HCT116 (cell line): ENCODE data around the gene MEF2B.

Source experiments
- EZH2 ChIP-seq: fragments of 200-600 bp; sonication (generic); IDR thresholded peaks from 2 replicates; pipeline ENCODE4 v1.6.1; 2017; ENCODE audit warnings: antibody characterized with exemption, mixed run types
- RAD21 ChIP-seq: IDR thresholded peaks from 2 replicates; pipeline ENCODE4 v1.6.1; 2012; ENCODE audit warnings: low read depth, mild to moderate bottlenecking
- SRF ChIP-seq: IDR thresholded peaks from 2 replicates; pipeline ENCODE4 v1.6.1; 2012; ENCODE audit warnings: low read depth
- TCF7L2 ChIP-seq: IDR thresholded peaks from 2 replicates; pipeline ENCODE4 v1.7.0; 2011; ENCODE audit warnings: borderline replicate concordance, inconsistent platforms; ENCODE audit not compliant: insufficient read depth, insufficient read length; ENCODE audit errors: extremely low read depth
- TF ChIP-seq, protein P1 (sequence below), 3 experiments: fragments of 200-600 bp in 1 of 3; sonication (generic) in 1 of 3; IDR thresholded peaks in 2 of 3; conservative IDR thresholded peaks in 1 of 3; 2 replicates each; pipeline ENCODE4 v1.5.1; 2012 to 2017; ENCODE audit warnings: low read depth in 2 of 3, low read length in 2 of 3, antibody characterized with exemption in 1 of 3, borderline replicate concordance in 1 of 3, control low read depth in 1 of 3, mild to moderate bottlenecking in 1 of 3, mixed read lengths in 1 of 3, mixed run types in 1 of 3, moderate library complexity in 1 of 3; ENCODE audit not compliant: insufficient read depth in 1 of 3
- TF ChIP-seq, protein P2 (sequence below): IDR thresholded peaks from 2 replicates; pipeline ENCODE4 v1.6.1; 2012
- TF ChIP-seq, protein P3 (sequence below): IDR thresholded peaks from 2 replicates; pipeline ENCODE4 v1.6.1; 2012
- TF ChIP-seq, protein P4 (sequence below): IDR thresholded peaks from 2 replicates; pipeline ENCODE4 v1.6.1; 2012; ENCODE audit warnings: low read depth

DNA sequence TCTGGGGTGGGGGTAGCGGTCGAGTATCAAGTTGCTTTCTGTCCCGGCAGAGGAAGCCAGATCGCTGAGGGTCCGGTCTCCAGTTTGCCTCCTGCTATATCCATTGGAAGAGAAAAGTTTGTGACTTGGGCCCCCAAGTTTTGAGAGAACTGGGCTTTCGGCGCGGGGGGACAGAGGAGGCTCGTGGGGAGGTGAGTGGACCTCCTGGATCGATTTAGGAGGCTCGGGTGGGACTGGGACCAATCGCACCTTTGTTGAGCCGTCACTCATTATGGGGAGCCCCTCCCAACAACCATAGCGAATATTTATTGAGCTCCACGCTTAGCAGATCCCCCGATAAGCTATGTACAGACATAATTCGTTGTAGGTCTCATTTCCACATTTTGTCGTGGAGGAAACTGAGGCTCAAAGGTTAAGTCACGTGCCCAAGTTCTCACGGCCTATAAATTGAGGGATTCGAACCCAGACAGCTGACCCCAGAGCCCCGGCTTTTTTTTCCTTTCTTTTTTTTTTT lies 22.9 kb upstream of the MEF2B start:
- TF ChIP-seq, protein P1, sequence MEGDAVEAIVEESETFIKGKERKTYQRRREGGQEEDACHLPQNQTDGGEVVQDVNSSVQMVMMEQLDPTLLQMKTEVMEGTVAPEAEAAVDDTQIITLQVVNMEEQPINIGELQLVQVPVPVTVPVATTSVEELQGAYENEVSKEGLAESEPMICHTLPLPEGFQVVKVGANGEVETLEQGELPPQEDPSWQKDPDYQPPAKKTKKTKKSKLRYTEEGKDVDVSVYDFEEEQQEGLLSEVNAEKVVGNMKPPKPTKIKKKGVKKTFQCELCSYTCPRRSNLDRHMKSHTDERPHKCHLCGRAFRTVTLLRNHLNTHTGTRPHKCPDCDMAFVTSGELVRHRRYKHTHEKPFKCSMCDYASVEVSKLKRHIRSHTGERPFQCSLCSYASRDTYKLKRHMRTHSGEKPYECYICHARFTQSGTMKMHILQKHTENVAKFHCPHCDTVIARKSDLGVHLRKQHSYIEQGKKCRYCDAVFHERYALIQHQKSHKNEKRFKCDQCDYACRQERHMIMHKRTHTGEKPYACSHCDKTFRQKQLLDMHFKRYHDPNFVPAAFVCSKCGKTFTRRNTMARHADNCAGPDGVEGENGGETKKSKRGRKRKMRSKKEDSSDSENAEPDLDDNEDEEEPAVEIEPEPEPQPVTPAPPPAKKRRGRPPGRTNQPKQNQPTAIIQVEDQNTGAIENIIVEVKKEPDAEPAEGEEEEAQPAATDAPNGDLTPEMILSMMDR (IDR thresholded peaks at IDR 0.05 in 2 of 3, conservative IDR thresholded peaks at IDR 0.05 in 1 of 3; ENCODE audit: borderline replicate concordance in 1 of 3, insufficient read depth in 1 of 3, low read depth in 2 of 3, low read length in 2 of 3): no peak
- TF ChIP-seq SRF: no peak
- TF ChIP-seq RAD21: no peak
- no peak for TF ChIP-seq TCF7L2
- TF ChIP-seq, protein P2, sequence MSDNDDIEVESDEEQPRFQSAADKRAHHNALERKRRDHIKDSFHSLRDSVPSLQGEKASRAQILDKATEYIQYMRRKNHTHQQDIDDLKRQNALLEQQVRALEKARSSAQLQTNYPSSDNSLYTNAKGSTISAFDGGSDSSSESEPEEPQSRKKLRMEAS: no peak
- TF ChIP-seq EZH2: no peak
- TF ChIP-seq, protein P3, sequence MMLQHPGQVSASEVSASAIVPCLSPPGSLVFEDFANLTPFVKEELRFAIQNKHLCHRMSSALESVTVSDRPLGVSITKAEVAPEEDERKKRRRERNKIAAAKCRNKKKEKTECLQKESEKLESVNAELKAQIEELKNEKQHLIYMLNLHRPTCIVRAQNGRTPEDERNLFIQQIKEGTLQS: no peak
- TF ChIP-seq, protein P4, sequence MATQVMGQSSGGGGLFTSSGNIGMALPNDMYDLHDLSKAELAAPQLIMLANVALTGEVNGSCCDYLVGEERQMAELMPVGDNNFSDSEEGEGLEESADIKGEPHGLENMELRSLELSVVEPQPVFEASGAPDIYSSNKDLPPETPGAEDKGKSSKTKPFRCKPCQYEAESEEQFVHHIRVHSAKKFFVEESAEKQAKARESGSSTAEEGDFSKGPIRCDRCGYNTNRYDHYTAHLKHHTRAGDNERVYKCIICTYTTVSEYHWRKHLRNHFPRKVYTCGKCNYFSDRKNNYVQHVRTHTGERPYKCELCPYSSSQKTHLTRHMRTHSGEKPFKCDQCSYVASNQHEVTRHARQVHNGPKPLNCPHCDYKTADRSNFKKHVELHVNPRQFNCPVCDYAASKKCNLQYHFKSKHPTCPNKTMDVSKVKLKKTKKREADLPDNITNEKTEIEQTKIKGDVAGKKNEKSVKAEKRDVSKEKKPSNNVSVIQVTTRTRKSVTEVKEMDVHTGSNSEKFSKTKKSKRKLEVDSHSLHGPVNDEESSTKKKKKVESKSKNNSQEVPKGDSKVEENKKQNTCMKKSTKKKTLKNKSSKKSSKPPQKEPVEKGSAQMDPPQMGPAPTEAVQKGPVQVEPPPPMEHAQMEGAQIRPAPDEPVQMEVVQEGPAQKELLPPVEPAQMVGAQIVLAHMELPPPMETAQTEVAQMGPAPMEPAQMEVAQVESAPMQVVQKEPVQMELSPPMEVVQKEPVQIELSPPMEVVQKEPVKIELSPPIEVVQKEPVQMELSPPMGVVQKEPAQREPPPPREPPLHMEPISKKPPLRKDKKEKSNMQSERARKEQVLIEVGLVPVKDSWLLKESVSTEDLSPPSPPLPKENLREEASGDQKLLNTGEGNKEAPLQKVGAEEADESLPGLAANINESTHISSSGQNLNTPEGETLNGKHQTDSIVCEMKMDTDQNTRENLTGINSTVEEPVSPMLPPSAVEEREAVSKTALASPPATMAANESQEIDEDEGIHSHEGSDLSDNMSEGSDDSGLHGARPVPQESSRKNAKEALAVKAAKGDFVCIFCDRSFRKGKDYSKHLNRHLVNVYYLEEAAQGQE: no peak
